ENCODE measurements around the gene IVD.

Gene IVD

GRCh38 chr15:40460404-40460803 is 54.8 kb downstream of the IVD start:
- no peak for DNase-seq

- DNase-seq: no peak
Observed at GRCh38 chr15:40461958-40462357, 56.4 kb downstream of the IVD start.

- DNase-seq: no peak
Observed at GRCh38 chr15:40463279-40463678, 57.7 kb downstream of the IVD start.

DNA sequence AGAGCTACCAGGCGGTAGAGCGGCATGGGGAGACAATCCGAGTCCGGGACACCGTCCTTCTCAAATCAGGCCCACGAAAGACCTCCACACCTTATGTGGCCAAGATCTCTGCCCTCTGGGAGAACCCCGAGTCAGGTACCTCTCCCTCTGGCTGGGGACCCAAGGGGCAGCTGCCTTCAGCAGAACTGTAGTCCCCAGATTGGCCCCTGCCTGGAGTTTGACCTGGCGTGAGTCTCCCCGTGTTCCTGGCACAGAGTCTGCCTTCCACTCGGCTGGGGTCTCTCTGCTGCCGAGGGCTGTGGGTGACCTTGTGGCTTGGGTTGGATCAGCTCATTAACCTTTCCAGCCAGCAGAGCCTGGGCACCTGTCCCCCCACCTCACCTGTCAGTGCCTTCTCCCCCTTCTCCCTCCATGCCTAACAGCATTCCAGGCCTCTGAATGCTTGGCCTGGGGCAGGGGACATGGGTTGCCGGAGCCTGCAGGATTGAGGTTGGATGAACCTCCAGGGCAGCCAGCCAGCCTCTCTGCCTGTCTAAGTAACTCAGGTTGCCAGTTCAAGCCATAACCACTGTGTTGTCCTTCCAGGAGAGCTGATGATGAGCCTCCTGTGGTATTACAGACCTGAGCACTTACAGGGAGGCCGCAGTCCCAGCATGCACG is 58.4 kb downstream of the IVD start:
- no peak for DNase-seq

- DNase-seq: no peak
Observed at GRCh38 chr15:40464595-40465185, 59.1 kb downstream of the IVD start.

- DNase-seq: no peak
Observed at GRCh38 chr15:40465939-40466338, 60.3 kb downstream of the IVD start.

- DNase-seq: peak in 3 of 4 experiments; percentile 35 to 48 (median 42)
Observed at GRCh38 chr15:40466426-40467260, 61.0 kb downstream of the IVD start.

DNA sequence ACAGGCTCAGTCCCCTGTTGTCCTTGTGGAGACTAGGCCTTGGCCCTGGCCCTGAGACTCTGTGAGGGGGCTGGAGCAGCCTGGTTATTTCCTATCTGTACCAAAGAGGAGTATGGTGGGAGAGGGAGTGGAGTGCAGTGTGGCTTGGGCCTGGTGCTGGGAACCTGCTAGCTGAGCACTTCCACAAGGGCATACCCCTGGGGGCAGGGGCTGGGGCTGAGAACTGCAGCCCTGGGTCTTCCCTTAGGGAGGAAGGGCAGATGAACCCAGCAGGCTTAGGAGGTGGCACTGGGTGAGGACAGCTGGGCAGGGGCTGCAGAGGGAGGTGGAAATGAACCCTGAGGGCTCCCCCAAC is 61.6 kb downstream of the IVD start:
- DNase-seq: no peak

DNA sequence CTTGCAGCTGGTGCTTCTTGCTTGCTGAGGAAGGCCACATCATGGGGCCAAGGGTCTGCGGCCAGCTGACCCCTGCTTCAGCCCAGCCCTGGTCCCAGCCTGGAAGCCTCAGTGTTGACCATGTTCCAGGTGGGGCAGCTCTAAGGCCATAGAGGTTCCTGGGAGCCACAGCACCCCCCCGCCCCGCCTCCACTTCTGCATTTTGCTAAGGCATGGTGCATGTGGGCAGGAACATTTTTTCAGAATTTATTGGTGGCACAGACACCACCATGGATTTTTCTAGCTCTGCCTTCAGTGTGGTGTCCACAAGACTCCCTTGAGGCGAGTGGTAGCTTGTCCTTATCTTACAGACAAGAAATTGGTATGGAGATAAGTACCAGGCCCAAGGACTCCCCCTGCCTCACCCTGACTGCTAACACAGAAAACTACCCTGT is 63.3 kb downstream of the IVD start:
- peak; percentile 41 to 71 (median 52) for DNase-seq

GRCh38 chr15:40469776-40470390 is 64.3 kb downstream of the IVD start:
- no peak for DNase-seq

- peak; percentile 53 to 76 (median 74) for DNase-seq
Observed at GRCh38 chr15:40470423-40471104, 65.0 kb downstream of the IVD start, which contains the start of gene CHST14. Gene CHST14, plus strand, starts transcription at chr15:40470984. Its CDS starts 230 bp downstream, at chr15:40471214.
